WI38 (cell line): Measurements from ENCODE around the gene TMEM119.
"Not testable (repeated sequence)": the region's sequence is repeated elsewhere in the genome, so short reads cannot be mapped to it uniquely, and the experiment has no call there.

ENCODE experiments used
- H3K4me3 ChIP-seq: 2 replicates; pipeline ENCODE4 v1.5.1; 2011; ENCODE audit warnings: low read depth, mild to moderate bottlenecking, control low read depth, low read length
- CTCF ChIP-seq: IDR thresholded peaks from 2 replicates; pipeline ENCODE4 v1.5.1; 2012; ENCODE audit warnings: low read depth, mild to moderate bottlenecking, control low read depth, low read length

The TMEM119 gene

GRCh38 chr12:108595711-108596647 lies 1.9 kb downstream of the TMEM119 start:
- peak overlapping the region; percentile 71 for H3K4me3 ChIP-seq
- TF ChIP-seq CTCF = no peak

GRCh38 chr12:108594960-108595710 lies 2.7 kb downstream of the TMEM119 start:
- no peak for TF ChIP-seq CTCF
- peak overlapping the region; percentile 71 for H3K4me3 ChIP-seq

- H3K4me3 ChIP-seq = no peak overlapping the region
Observed at GRCh38 chr12:108594323-108594903, 3.5 kb downstream of the TMEM119 start.

GRCh38 chr12:108592033-108592909 lies 5.6 kb downstream of the TMEM119 start:
- TF ChIP-seq CTCF = no peak
- H3K4me3 ChIP-seq = no peak overlapping the region

More at GRCh38 chr12:108594323-108594903, 3.5 kb downstream of the TMEM119 start:
- no peak for TF ChIP-seq CTCF

- no peak for TF ChIP-seq CTCF
- H3K4me3 ChIP-seq = no peak overlapping the region
Observed at GRCh38 chr12:108591267-108591980, 6.5 kb downstream of the TMEM119 start.

GRCh38 chr12:108590463-108590862 lies 7.4 kb downstream of the TMEM119 start:
- H3K4me3 ChIP-seq = not testable (repeated sequence)
